GM21526 (cell line): ENCODE data around the gene SCAP.
A peak's percentile ranks its signal among the peaks of the same experiment; 100 is the strongest.
"Not testable (repeated sequence)": the region's sequence is repeated elsewhere in the genome, so short reads cannot be mapped to it uniquely, and the experiment has no call there.

Source experiments
- ATAC-seq: cut with Tn5 transposase; IDR thresholded peaks from one replicate; pipeline ENCODE4 v1.9.1; 2021; ENCODE audit warnings: moderate library complexity; ENCODE audit not compliant: unreplicated experiment, low FRiP score

SCAP gene

GRCh38 chr3:47482366-47482765, 6.6 kb upstream of the SCAP start:
- ATAC-seq = no peak

GRCh38 chr3:47481763-47482162, 6.0 kb upstream of the SCAP start:
- ATAC-seq = not testable (repeated sequence)

- not testable (repeated sequence) for ATAC-seq
Observed at GRCh38 chr3:47480267-47480666, 4.5 kb upstream of the SCAP start.

- no peak for ATAC-seq
Observed at GRCh38 chr3:47479826-47480160, 4.1 kb upstream of the SCAP start.

- ATAC-seq = no peak
Observed at GRCh38 chr3:47478022-47478421, 2.3 kb upstream of the SCAP start.

- ATAC-seq = no peak
Observed at GRCh38 chr3:47476644-47477199, 981 bp upstream of the SCAP start.

GRCh38 chr3:47476330-47476626, 537 bp upstream of the SCAP start:
- ATAC-seq = no peak

- peak; percentile 8 for ATAC-seq
Observed at GRCh38 chr3:47475029-47475569, 642 bp downstream of the SCAP start.

GRCh38 chr3:47473391-47473790, 2.4 kb downstream of the SCAP start:
- no peak for ATAC-seq

GRCh38 chr3:47469616-47470015, 6.1 kb downstream of the SCAP start:
- ATAC-seq = no peak

- ATAC-seq = not testable (repeated sequence)
Observed at GRCh38 chr3:47468315-47468714, 7.4 kb downstream of the SCAP start.

GRCh38 chr3:47464588-47464987, 11.2 kb downstream of the SCAP start:
- no peak for ATAC-seq

- ATAC-seq = not testable (repeated sequence)
Observed at GRCh38 chr3:47459534-47460085, 16.1 kb downstream of the SCAP start.

- ATAC-seq = no peak
Observed at GRCh38 chr3:47456984-47457383, 18.8 kb downstream of the SCAP start.

GRCh38 chr3:47455806-47456452, 19.8 kb downstream of the SCAP start:
- no peak for ATAC-seq

GRCh38 chr3:47452453-47453215, 23.1 kb downstream of the SCAP start:
- no peak for ATAC-seq

GRCh38 chr3:47444103-47444502, 31.6 kb downstream of the SCAP start:
- ATAC-seq = no peak

GRCh38 chr3:47443611-47443995, 32.1 kb downstream of the SCAP start:
- no peak for ATAC-seq

GRCh38 chr3:47441796-47442551, 33.8 kb downstream of the SCAP start:
- ATAC-seq = no peak

- ATAC-seq = no peak
Observed at GRCh38 chr3:47440131-47440530, 35.6 kb downstream of the SCAP start.

- ATAC-seq = no peak
Observed at GRCh38 chr3:47436180-47436579, 39.6 kb downstream of the SCAP start.
